GM23248 (cell line): ENCODE data around the gene SEBOX. TPM values are rescaled to one million over a fixed set of nuclear protein-coding genes. Genes with fewer than 3 reads are reported as not detected.

Experiments
- DNase-seq: peaks from one replicate; pipeline ENCODE4 v3.0.0-alpha.2; 2015
- H2AFZ ChIP-seq: fragments of 200-600 bp; sonication (generic); 2 replicates; pipeline ENCODE4 v1.6.1; 2016; ENCODE audit warnings: antibody characterized with exemption
- H3F3A ChIP-seq: fragments of 200-600 bp; sonication (generic); 2 replicates; pipeline ENCODE4 v1.6.1; 2016; ENCODE audit warnings: mild to moderate bottlenecking, antibody characterized with exemption, mixed run types; ENCODE audit not compliant: insufficient read depth
- H3K27ac ChIP-seq: fragments of 200-600 bp; sonication (generic); 2 replicates; pipeline ENCODE4 v1.5.1; 2016; ENCODE audit warnings: mild to moderate bottlenecking
- H3K27me3 ChIP-seq: fragments of 200-600 bp; sonication (generic); replicated peaks from 2 replicates; pipeline ENCODE4 v1.6.1; 2016; ENCODE audit warnings: mild to moderate bottlenecking; ENCODE audit not compliant: insufficient read depth
- H3K36me3 ChIP-seq: fragments of 200-600 bp; sonication (generic); 2 replicates; pipeline ENCODE4 v1.6.1; 2016; ENCODE audit warnings: low read depth, mild to moderate bottlenecking
- H3K4me1 ChIP-seq: fragments of 200-600 bp; sonication (generic); 2 replicates; pipeline ENCODE4 v1.6.1; 2016; ENCODE audit warnings: mild to moderate bottlenecking; ENCODE audit not compliant: insufficient read depth
- H3K4me2 ChIP-seq: fragments of 200-600 bp; sonication (generic); one replicate; pipeline ENCODE4 v1.6.1; 2016; ENCODE audit warnings: mild to moderate bottlenecking; ENCODE audit not compliant: unreplicated experiment
- H3K4me3 ChIP-seq: fragments of 200-600 bp; sonication (generic); 2 replicates; pipeline ENCODE4 v1.5.1; 2016; ENCODE audit warnings: mild to moderate bottlenecking
- H3K79me2 ChIP-seq: fragments of 200-600 bp; sonication (generic); 2 replicates; pipeline ENCODE4 v1.6.1; 2016; ENCODE audit warnings: mild to moderate bottlenecking; ENCODE audit not compliant: insufficient read depth
- H3K9ac ChIP-seq: fragments of 200-600 bp; sonication (generic); 2 replicates; pipeline ENCODE4 v1.6.1; 2016; ENCODE audit warnings: mild to moderate bottlenecking
- H3K9me2 ChIP-seq: fragments of 200-600 bp; sonication (generic); 2 replicates; pipeline ENCODE4 v1.6.1; 2016; ENCODE audit warnings: mixed run types, mild to moderate bottlenecking, moderate library complexity; ENCODE audit not compliant: insufficient read depth
- H3K9me3 ChIP-seq: fragments of 200-600 bp; sonication (generic); one replicate; pipeline ENCODE4 v1.6.1; 2017; ENCODE audit warnings: low read depth
- H4K20me1 ChIP-seq: fragments of 200-600 bp; sonication (generic); 2 replicates; pipeline ENCODE4 v1.6.0; 2016; ENCODE audit not compliant: insufficient read depth
- EZH2 ChIP-seq: fragments of 200-600 bp; sonication (generic); IDR thresholded peaks from 2 replicates; pipeline ENCODE4 v1.6.1; 2018; ENCODE audit warnings: antibody characterized with exemption, mild to moderate bottlenecking; ENCODE audit not compliant: insufficient read depth, poor library complexity, severe bottlenecking
- EZH2phosphoT487 ChIP-seq: fragments of 200-600 bp; sonication (generic); IDR thresholded peaks from 2 replicates; pipeline ENCODE4 v1.6.1; 2018; ENCODE audit warnings: antibody characterized with exemption, moderate library complexity, mild to moderate bottlenecking, low read depth; ENCODE audit not compliant: insufficient read depth
- WGBS, 2 experiments: methylation state at CpG; one replicate each; pipeline ENCODE4 v1.1.6; 2015 to 2017; ENCODE audit warnings: low lambda C conversion rate in 2 of 2, low coverage in 1 of 2; ENCODE audit errors: missing lambda C conversion rate in 2 of 2; 5-methylcytosine and 5-hydroxymethylcytosine counted together
- in situ Hi-C: fragments of 300-500 bp; cut with MboI; formaldehyde crosslinking; loops from 2 replicates; pipeline ENCODE4 v1.15.0; 2020
- polyA plus RNA-seq: library from polyadenylated mRNA; unstranded; fragments of >200 nt; fragmentation: Nextera tagmentation; extraction: Ambion mirVana; gene quantifications from 2 replicates; pipeline ENCODE4 v1.2.1, GENCODE V29; 2016
- total RNA-seq: library from RNA; depleted of rRNA; stranded (reverse); fragments of >200 nt; shearing (Covaris generic); gene quantifications from 2 replicates; pipeline ENCODE4 v1.2.3, GENCODE V29; 2014; rRNA removed

SEBOX gene, protein sequence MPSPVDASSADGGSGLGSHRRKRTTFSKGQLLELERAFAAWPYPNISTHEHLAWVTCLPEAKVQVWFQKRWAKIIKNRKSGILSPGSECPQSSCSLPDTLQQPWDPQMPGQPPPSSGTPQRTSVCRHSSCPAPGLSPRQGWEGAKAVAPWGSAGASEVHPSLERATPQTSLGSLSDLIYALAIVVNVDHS
- total RNA-seq (not detected in 2 replicates), polyA plus RNA-seq (not detected in 2 replicates)

DNA sequence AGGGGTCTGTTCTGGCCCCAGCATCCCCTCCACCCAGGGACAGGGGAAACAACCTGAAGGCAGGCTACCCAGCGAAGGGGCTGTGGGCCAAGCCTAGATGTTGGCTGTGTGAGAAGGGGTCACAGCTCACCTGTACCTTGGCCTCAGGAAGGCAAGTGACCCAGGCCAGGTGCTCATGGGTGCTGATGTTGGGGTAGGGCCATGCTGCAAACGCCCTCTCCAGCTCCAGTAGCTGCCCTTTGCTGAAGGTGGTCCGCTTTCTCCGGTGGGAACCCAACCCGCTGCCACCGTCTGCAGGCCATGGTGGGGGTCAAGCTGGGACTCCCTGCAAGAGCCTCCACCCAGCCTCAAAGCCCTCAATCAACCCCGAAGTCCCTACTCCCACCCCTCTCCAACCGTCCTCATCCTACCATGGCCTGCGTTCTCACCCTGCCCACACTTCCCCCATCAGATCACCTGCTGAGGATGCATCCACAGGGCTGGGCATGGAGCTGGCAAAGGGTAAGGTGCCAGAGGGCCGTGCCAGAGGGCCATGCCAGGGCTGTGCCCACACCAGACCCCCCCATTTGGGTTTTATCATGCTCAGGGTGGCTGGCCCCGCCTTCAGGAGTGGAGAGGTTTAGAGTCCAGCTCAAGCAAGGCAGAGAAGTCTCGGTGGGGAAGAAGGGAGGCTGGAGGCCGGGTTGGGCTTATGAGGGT is at the start of gene SEBOX:
Gene SEBOX (minus strand): TSS at position 535 of the 699 bp plus-strand sequence. CDS start 48 bp downstream, at position 487.
- Histone ChIP-seq H3K36me3 (peaks cover 18% of the 10 kb centered on the region), H3K27me3 (no peaks in the 10 kb centered on the region), H4K20me1 (no peaks in the 10 kb centered on the region), H3K4me1 (no peaks in the 10 kb centered on the region), H3K9ac (no peak within 1 kb of the TSS), H3K9me2 (no peaks in the 10 kb centered on the region), H3K27ac (no peak within 1 kb of the TSS), H3K4me3 (no peak within 1 kb of the TSS), H3K9me3 (no peaks in the 10 kb centered on the region), H3K79me2 (no peaks in the 10 kb centered on the region), H3K4me2 (no peak within 1 kb of the TSS), H2AFZ (no peak within 1 kb of the TSS), H3F3A (no peaks in the 10 kb centered on the region)
- in situ Hi-C loops, result no loop called here
- no peak for TF ChIP-seq EZH2phosphoT487
- no peak for TF ChIP-seq EZH2
- no peak for DNase-seq
- WGBS, 2 experiments, result 87 to 88% methylated on average over 9 to 13 of the region's 13 CpGs

- no peak overlapping the region for H3K4me3 ChIP-seq
- in situ Hi-C loops, result no loop called here
These were observed 48.8 kb upstream of the SEBOX start for GRCh38 chr17:28413804-28414203.

GRCh38 chr17:28412099-28412498 is 47.1 kb upstream of the SEBOX start:
- Histone ChIP-seq H3K9me2 (no peaks in the 10 kb centered on the region), H3K9ac (no peak overlapping the region), H3K4me2 (no peak overlapping the region), H4K20me1 (no peaks in the 10 kb centered on the region), H3K9me3 (no peaks in the 10 kb centered on the region), H2AFZ (no peak overlapping the region), H3K4me1 (no peaks in the 10 kb centered on the region), H3F3A (no peaks in the 10 kb centered on the region), H3K27me3 (peaks cover 23% of the 10 kb centered on the region), H3K27ac (no peak overlapping the region), H3K4me3 (no peak overlapping the region), H3K79me2 (no peaks in the 10 kb centered on the region), H3K36me3 (no peaks in the 10 kb centered on the region)
- WGBS, 2 experiments, result 42 to 49% methylated on average over 3 of the region's 3 CpGs
- in situ Hi-C loops, result no loop called here
- DNase-seq, result peak; percentile 8
- TF ChIP-seq EZH2 (no peak), EZH2phosphoT487 (no peak)

More at GRCh38 chr17:28413804-28414203, 48.8 kb upstream of the SEBOX start:
- Histone ChIP-seq H3K4me2 (no peak overlapping the region), H3K4me1 (no peaks in the 10 kb centered on the region), H3K9ac (no peak overlapping the region), H3K36me3 (no peaks in the 10 kb centered on the region), H3F3A (no peaks in the 10 kb centered on the region), H3K79me2 (no peaks in the 10 kb centered on the region), H2AFZ (no peak overlapping the region), H4K20me1 (no peaks in the 10 kb centered on the region), H3K27ac (no peak overlapping the region), H3K9me3 (no peaks in the 10 kb centered on the region), H3K27me3 (peaks cover 23% of the 10 kb centered on the region), H3K9me2 (no peaks in the 10 kb centered on the region)
- 53 to 54% methylated on average over 7 of the region's 7 CpGs for WGBS, 2 experiments
- TF ChIP-seq EZH2phosphoT487 (no peak), EZH2 (no peak)
- DNase-seq, result no peak

DNA sequence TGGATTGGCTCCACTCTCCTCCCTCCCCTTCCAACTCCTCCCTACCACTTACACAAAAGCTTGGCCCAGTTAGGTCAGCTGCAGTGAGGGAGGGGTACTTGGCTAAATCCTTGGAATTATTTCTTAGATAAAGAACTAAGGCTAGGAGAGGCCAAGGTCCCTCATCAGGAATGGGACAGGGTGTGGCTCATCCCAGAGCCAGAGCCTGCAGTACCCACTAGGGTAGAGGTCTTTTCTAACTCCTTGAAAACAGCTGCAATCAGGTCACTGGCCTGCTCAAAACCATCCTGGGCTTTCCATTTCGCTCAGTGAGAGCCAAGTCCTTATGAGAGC is 42.9 kb upstream of the SEBOX start:
- Histone ChIP-seq H3F3A (no peaks in the 10 kb centered on the region), H3K9ac (no peak overlapping the region), H3K79me2 (no peaks in the 10 kb centered on the region), H3K4me1 (no peaks in the 10 kb centered on the region), H4K20me1 (no peaks in the 10 kb centered on the region), H2AFZ (no peak overlapping the region), H3K4me2 (no peak overlapping the region), H3K27me3 (0 out of 2 replicates have a peak, but pooled peaks cover 14% of the 10 kb centered on the region), H3K4me3 (no peak overlapping the region), H3K9me3 (no peaks in the 10 kb centered on the region), H3K27ac (no peak overlapping the region), H3K36me3 (no peaks in the 10 kb centered on the region), H3K9me2 (no peaks in the 10 kb centered on the region)
- 71 to 83% methylated on average over 1 of the region's 1 CpG for WGBS, 2 experiments
- DNase-seq, result no peak
- TF ChIP-seq EZH2phosphoT487 (no peak), EZH2 (no peak)
- in situ Hi-C loops, result no loop called here
